GM21526 (cell line): ENCODE measurements around the gene FRS3.

Experiments
- ATAC-seq: cut with Tn5 transposase; IDR thresholded peaks from one replicate; pipeline ENCODE4 v1.9.1; 2021; ENCODE audit warnings: moderate library complexity; ENCODE audit not compliant: unreplicated experiment, low FRiP score

FRS3 gene

DNA sequence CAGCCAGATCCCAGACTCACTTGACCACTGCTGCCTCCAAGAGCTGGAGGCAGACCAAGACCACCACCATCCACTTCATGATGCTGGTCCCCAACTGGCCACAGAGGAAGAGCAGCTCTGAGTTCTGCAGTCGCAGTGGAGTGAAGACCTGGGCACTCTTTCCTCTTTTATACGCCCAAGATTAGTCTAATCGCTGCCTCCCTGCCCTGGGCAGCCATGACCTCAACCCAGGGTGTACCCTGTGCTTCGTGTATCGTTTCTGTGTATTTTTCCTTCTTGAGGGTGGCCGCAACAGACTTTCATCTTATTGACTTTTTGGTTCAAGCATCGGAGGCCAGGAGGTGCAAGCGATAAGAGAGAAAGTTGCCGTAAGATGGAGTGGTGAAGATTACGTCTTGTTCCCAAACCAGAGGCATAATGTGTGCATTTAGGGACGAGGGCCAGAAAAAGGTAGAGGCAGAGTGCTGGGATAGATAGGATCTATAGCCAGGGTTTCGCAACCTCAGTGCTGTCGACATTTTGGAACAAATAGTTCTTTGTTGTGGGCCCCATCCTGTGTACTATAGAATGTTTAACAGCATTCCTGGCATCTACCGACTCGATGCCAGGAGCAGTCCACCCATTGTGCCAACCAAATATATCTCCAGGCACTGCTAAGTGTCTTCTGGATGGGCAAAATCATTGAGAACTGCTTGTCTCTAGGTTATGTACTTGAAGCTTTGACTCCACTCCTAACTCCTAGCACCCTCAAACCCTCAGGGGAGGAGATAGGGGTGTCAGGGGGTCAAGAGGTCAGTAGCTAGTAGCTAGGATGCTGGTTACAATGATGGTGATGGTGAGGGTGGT is 32.2 kb downstream of the FRS3 start, which contains the start of gene PGC:
Gene PGC, minus strand, starts transcription at position 142 of the 846 bp plus-strand sequence. Its CDS starts 63 bp downstream, at position 79.
- ATAC-seq: no peak

DNA sequence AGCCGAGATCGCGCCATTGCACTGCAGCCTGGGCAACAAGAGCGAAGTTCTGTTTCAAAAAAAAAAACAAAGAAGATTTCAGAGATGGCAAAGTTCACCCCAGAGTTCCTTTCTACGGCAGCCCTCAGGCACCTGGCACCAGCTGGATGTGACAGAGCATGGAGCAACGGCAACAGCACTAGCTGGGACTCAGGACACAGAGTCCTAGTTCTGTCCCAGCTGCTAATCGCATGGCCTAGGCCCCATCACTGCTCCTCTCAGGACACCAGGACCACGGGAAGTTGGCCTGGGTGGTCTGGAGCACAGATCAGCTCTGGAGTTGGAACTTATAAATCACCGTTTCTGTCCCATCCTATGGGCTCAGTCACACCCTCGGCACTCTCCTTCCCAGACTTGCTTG is 33.6 kb downstream of the FRS3 start:
- no peak for ATAC-seq

DNA sequence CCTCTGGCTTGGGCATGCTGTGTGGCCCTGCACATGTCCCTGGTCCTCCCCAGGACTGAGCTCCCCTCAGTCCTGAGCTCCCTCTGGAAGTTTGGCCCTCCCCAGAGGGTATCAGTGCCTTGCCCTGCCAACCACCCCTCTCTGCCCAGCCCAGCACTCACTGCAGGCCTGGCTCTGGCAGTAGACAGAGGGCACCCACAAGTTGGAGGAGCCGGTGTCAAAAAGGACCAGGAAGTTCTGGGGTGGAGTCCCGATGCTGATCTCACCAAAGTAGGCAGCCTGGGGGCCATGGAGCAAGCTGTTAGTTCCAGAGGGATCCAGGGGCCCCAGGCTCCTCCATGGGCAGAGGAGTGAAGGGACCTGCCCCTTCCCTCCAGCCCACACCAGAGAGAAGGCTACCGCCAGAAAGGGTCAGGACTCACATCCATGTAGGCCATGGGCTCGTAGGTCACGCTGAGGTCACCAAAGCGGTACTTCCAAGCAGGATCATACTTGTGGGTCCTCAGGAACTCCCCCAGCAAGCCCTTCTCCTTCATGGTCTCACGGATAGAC is 35.4 kb downstream of the FRS3 start:
- no peak for ATAC-seq

DNA sequence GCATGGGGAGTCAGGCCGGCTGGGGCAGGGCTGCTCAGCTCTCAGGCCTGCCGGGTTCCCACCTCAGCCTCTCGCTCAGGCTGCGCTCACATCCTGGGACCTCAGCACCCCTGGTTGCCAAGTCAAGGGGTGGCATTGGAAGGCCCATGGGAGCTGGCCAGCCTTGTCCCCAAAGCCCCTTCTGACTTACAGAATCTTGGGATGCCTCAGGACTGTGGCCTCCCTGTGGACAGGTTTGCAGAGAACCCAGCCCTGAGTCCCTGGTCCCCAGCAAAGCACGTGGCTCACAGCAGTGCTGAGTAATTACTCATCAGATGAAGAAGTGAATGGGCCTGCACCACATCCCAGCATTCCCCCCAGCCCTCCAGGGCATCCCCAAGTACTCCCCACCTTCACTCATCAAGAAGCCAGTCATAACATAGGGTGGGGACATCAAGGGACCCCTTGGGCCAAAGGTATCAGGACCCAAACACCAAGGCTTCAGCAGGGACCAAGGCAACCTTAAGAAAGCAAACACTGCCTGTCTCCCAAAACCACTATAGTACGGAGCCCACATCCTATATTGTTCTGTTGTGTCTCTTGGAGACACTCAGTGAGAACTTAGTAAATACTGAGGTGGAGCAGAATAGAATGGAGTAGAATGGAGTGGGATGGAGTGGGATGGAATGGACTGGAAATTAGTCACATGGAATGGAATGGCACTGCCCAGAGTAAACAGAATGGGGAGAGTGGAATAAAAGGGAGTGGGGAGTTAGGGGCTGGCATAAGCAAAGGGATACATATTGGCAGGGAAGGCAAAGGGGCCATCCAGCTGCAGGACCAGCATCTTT is 36.1 kb downstream of the FRS3 start:
- ATAC-seq: no peak

DNA sequence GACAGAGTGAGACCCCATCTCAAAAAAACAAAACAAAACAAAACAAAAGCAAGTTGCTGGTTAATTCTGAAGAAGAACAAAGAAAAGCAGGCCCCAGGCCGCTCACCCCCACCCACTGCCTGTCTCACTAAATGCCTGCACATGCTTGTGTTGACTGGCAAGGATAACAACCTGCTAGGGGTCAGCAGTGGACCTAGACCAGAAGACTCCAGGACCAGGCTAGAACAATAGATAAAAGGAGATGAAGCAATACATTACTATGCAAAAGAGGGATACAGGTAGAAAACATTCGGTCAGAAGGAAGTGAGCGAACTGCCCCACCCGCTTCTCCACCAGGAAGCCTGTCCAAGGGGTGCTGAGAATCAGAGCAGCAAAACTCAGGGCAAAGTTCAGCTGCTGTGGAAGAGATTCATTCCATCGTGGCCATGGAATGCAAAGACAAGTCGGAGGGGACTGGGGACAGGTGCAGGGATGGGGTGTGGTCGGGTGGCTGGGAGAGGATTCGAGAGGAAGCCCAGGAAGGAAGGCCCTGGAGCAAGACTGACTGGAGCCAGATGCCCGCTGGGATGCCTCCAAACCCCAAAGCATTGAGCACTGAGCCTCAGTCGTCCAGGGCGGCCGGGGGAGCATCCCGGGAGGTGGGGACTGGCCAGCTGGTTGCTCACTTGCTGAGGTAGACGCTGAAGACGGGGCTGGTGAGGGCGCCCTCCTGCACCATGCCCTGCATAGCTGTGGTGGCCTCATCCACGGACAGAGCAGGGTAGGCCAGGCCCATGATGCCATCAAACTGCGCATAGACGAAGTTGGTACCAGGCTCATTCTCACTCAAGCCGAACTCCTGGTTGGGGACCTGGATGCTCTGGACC is 37.8 kb downstream of the FRS3 start:
- ATAC-seq: no peak

- no peak for ATAC-seq
Observed at GRCh38 chr6:41740366-41741162, 39.1 kb downstream of the FRS3 start.

DNA sequence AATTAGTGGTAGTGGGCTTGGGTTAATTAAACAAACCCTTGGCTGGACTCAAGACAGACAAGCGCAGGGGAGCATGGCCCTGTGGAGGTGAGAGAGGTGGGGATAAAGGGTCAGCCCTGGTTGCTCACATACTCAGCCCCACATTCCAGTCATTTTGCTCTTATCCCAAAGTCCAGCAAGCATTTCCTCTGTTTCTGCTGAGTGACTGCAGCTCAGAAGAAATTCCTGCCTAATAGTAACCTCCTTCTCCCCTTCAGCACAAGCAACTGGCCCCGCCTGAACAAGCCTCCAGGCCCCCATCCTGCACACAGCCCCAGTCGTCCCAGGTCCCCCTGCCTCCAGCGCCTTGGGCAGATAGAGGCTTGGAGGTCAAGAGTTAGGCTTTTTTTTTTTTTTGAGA is 40.7 kb downstream of the FRS3 start:
- no peak for ATAC-seq

GRCh38 chr6:41737591-41738130 is 42.0 kb downstream of the FRS3 start:
- no peak for ATAC-seq

DNA sequence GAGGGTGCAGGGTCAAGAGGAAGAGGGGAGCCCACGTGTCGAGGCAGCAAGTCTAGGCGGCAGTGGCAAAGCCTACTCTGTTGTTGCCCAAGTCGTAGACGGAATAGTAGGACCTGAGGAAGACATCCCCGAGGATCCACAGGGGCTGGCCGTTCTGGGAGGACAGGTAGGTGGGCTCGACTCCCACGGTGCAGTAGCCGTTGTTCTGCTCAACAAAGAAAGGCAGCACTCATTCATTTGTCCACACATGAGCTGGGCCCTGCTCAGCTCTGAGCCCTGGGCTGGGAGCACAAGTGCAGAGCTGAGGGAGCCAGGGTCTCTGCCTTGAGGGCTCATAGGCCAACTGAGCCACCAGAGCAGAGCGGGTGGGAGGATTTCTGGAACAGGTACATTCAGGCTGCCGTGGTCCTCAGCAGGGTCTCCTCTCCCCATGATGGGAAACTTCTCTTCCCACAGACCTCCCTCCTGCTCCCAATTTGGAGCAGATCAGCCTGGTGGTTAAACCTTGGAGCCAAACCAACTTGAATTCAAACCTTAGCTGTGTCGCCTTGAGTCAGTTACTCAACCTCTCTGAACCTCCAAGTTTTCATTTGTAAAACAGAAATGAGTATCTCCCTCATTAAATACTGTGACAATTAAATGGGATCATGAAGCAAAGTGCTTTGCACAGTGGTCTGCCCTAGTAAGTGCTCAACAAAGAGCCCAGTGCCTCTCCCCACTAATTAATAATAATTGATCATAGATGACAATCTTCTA is 42.7 kb downstream of the FRS3 start:
- ATAC-seq: no peak

GRCh38 chr6:41736186-41736733 is 43.4 kb downstream of the FRS3 start:
- ATAC-seq: no peak

DNA sequence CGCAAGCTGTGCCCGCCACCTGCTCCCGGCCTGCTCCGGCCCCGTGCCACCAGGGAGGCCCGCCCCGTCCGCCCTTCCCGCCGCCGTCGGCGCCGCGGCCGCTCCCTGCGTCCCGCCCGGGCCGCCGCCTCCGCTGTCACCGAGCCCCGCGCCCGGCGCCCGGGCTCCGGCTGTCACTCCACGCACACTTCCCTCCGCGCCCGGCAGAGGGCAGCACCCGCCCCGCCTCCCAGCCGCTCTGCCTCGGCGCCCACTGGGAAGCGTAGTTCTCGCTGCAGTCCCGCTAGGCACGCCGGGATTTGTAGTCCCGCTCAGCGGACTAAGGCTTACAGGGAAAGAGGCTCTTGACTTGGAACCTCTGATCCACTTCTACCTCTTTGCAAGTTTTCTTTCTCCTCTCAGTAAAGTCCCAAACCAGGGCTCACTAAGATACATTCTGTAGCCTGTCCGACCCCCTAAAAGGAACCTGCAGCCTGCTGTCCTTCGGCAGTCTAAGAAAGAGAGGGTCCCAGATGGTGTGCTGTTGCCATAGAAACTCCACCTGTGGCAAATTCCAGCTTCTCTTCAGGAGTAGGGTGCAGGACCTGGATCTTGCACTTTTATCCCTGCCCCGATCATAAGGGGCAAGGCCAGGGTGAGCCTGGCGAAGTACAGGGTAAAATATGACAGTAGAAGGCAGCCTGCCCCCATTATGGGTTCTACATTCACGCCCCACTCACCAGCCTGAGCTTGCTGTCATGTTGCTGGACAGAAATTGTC is 44.1 kb downstream of the FRS3 start, which contains the start of gene TFEB:
Gene TFEB, minus strand, starts transcription at position 182 of the 759 bp plus-strand sequence. CDS start 44,395 bp downstream, outside the sequence.
- ATAC-seq: peak; percentile 45

DNA sequence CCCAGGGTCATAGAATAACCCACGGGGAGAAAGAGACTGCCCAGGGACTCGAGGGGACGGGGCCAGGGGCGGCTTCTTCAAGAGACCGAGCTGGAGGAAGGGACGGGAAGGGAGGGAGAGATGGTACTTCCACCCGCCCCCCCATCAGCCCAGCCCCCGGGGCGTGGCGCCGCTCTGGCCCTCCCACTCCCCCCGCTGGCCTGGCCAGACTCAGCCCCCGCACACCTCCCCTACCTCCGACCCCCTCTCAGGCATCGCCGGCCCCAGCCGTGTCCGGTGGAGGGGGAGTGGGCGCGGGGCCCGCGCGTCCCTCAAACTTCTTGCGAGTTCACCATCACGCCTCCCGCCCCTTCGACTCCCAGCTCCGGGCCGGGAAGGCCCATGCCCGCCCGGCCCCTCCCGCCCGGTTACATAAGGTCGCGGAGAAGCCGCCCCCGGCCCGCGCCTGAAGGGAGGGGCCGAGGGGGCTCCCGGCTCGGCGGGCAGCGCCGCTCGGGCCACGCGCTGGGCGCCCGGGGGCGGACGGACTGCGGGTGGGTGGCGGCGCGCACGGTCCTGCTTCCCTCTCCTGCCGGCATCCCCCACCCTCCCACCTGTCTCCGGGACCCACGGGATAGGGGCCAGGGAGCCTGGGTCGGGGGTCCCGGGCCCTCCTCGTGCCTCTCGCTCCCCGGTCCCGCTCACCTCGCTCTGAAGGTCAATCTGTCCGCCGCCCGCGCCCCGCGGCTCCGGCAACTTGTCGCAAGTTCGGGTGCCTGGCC is 44.9 kb downstream of the FRS3 start:
- peak; percentile 14 for ATAC-seq

DNA sequence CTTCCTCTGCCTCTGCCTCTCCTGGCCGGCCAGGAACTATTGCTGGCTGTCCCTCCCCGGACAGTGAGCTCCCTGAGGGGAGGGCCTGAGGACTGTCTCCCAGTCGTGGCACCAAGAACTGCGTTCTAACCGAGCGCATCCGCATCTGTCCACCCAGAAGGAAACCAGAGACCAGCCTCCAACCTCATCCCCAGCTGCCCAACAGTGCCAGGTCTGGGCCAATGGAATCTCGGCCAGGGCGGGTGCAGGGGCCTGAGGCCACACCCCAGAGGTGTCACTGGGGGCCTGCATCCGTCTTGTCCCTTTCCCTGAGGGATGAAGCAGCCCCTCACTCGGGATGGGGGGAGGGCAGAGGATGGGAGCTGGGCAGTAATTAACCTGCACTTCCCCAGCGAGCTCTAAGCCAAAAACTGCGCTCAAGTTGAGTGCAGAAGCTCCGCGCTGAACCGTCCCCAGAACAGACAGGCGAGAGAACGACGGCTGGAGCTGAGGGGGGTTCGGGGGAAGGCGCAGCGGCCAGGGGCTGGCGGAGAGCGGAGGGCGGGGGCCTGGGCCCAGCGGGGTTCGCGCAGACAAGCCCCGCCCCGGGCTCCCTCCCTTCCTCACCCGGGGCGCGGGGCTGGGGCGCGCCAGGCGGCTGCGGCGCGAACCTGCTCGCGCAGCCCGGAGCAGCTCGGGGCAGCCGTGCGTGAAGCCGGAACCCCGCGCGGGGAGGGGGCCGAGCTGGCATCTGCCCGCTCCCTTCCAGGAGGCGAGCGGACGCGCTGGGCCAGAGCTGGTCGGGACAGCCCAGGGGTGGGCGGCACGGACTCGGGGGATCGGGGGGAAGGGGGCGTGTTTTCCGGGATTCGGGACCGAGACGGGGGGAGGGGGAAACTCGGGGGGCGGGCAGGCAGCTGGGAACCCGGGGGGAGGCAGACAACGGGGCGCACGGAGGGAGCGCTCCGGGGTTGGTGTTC is 45.7 kb downstream of the FRS3 start:
- ATAC-seq: peak; percentile 39

DNA sequence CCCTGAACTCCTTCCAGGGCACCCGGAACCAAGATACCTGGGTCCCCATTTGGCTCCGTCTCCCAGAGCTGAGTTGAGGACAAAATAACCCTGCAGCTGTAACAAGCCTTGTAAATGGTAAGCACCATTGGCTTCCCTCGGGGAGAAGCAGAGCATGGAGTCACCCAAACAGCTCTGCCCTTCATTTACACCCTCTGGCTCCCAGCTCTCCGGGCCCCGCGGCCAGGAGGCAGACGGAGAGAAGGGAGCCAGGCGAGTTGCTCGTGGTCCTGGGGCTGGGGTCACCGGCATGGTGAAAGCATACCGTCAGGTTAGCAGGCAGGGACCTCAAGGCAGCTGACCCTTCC is 46.4 kb downstream of the FRS3 start:
- no peak for ATAC-seq

- peak; percentile 36 for ATAC-seq
Observed at GRCh38 chr6:41732591-41733359, 46.9 kb downstream of the FRS3 start.
